HCT116 (cell line): Measurements from ENCODE around the gene IRF4. TPM values are rescaled to one million over a fixed set of nuclear protein-coding genes. Genes with fewer than 3 reads are reported as not detected.

ENCODE experiments used
- ATAC-seq: fragments of 200-7000 bp; cut with Tn5 transposase; 2 replicates; pipeline ENCODE4 v1.9.1; 2020; ENCODE audit warnings: mild to moderate bottlenecking, moderate library complexity
- BruUV-seq: library from RNA; stranded (reverse); fragments of 400-500 nt; replicated peaks from 2 replicates; lab custom pipeline; 2021; lab: Mats Ljungman, UMichigan
- CTCF ChIA-PET: fragments of 300-600 bp; sonication (Branson Sonifier 250); formaldehyde crosslinking; loops from one replicate; lab custom pipeline; 2021; ENCODE audit warnings: antibody characterized with exemption; lab: Charles Lee
- POLR2A ChIA-PET: fragments of 300-600, 350-600 bp; sonication (Branson Sonifier 250); formaldehyde crosslinking; loops from one replicate; lab custom pipeline; 2021; ENCODE audit warnings: antibody characterized with exemption; lab: Charles Lee
- RAD21 ChIA-PET, 2 experiments: fragments of 300-600 bp; sonication (Branson Sonifier 250); formaldehyde crosslinking; loops; one replicate each; lab custom pipeline; 2023; ENCODE audit warnings: low total read pairs in 2 of 2; ENCODE audit not compliant: uncharacterized antibody in 2 of 2, unreplicated experiment in 2 of 2, low non-redundant PET in 1 of 2; lab: Charles Lee
- DNase-seq: peaks from one replicate; pipeline ENCODE4 v3.0.0-alpha.2; 2010; ENCODE audit warnings: low read depth, low spot score
- H2AFZ ChIP-seq: fragments of 200-600 bp; shearing (Covaris generic), sonication (generic); 2 replicates; pipeline ENCODE4 v1.6.1; 2017; ENCODE audit warnings: low read depth, mixed run types, mixed read lengths, antibody characterized with exemption, low read length; ENCODE audit not compliant: poor library complexity, severe bottlenecking
- H3K27ac ChIP-seq: 2 replicates; pipeline ENCODE4 v1.5.1; 2012; ENCODE audit warnings: low read depth, low read length
- H3K27me3 ChIP-seq: fragments of 200-600 bp; sonication (generic); 2 replicates; pipeline ENCODE4 v1.6.1; 2016; ENCODE audit warnings: mixed run types, low read length, mixed read lengths; ENCODE audit not compliant: insufficient read depth
- H3K36me3 ChIP-seq, 2 experiments: fragments of 200-500 bp in 1 of 2; fragments of 200-600 bp in 1 of 2; sonication (Bioruptor generic) in 1 of 2; sonication (generic) in 1 of 2; 2 replicates each; pipeline versions ENCODE4 v1.5.1 to v1.6.1; 2014 to 2016; ENCODE audit warnings: low read length in 2 of 2, inconsistent platforms in 1 of 2, mixed read lengths in 1 of 2, mixed run types in 1 of 2; ENCODE audit not compliant: insufficient read depth in 2 of 2, control insufficient read depth in 1 of 2
- H3K4me1 ChIP-seq, 2 experiments: fragments of 200-600 bp in 1 of 2; sonication (generic) in 1 of 2; 2 replicates each; pipeline versions ENCODE4 v1.5.1 to v1.6.1; 2012 to 2017; ENCODE audit warnings: low read length in 2 of 2, inconsistent platforms in 1 of 2, mild to moderate bottlenecking in 1 of 2, mixed read lengths in 1 of 2, mixed run types in 1 of 2, moderate library complexity in 1 of 2; ENCODE audit not compliant: insufficient read depth in 2 of 2, control insufficient read depth in 1 of 2
- H3K4me2 ChIP-seq: fragments of 200-600 bp; sonication (generic); 2 replicates; pipeline ENCODE4 v1.6.1; 2017; ENCODE audit warnings: mixed run types, low read length, mixed read lengths
- H3K4me3 ChIP-seq, 2 experiments: fragments of 200-600 bp in 1 of 2; sonication (generic) in 1 of 2; replicated peaks in 1 of 2; 2 replicates each; pipeline ENCODE4 v1.5.1; 2011 to 2016; ENCODE audit warnings: low read length in 2 of 2, control low read depth in 1 of 2, low read depth in 1 of 2, mild to moderate bottlenecking in 1 of 2, mixed read lengths in 1 of 2, mixed run types in 1 of 2
- H3K79me2 ChIP-seq: fragments of 200-600 bp; sonication (generic); 2 replicates; pipeline ENCODE4 v1.6.1; 2017; ENCODE audit warnings: mild to moderate bottlenecking, mixed run types, low read length, moderate library complexity, mixed read lengths; ENCODE audit not compliant: insufficient read depth
- H3K9ac ChIP-seq: fragments of 200-600 bp; sonication (generic); 2 replicates; pipeline ENCODE4 v1.6.1; 2016; ENCODE audit warnings: low read length, mixed read lengths
- H3K9me2 ChIP-seq: fragments of 200-600 bp; sonication (generic), shearing (Covaris generic); 2 replicates; pipeline ENCODE4 v1.6.1; 2017; ENCODE audit warnings: mixed run types, mild to moderate bottlenecking, moderate library complexity; ENCODE audit not compliant: insufficient read depth
- H3K9me3 ChIP-seq, 2 experiments: fragments of 200-500 bp in 1 of 2; fragments of 200-600 bp in 1 of 2; sonication (Bioruptor generic) in 1 of 2; sonication (generic) in 1 of 2; 2 replicates each; pipeline ENCODE4 v1.6.1; 2014 to 2017; ENCODE audit warnings: low read length in 2 of 2, mixed read lengths in 2 of 2, inconsistent platforms in 1 of 2, low read depth in 1 of 2, mild to moderate bottlenecking in 1 of 2, mixed run types in 1 of 2, moderate library complexity in 1 of 2; ENCODE audit not compliant: control insufficient read depth in 1 of 2, insufficient read depth in 1 of 2
- H4K20me1 ChIP-seq: fragments of 200-600 bp; sonication (generic), shearing (Covaris generic); 2 replicates; pipeline ENCODE4 v1.6.1; 2017; ENCODE audit warnings: mixed run types, mild to moderate bottlenecking, moderate library complexity; ENCODE audit not compliant: insufficient read depth
- EGR1 ChIP-seq: IDR thresholded peaks from 2 replicates; pipeline ENCODE4 v1.6.1; 2012; ENCODE audit warnings: low read depth
- ELF1 ChIP-seq: IDR thresholded peaks from 2 replicates; pipeline ENCODE4 v1.6.1; 2012; ENCODE audit warnings: low read depth, borderline replicate concordance
- EZH2phosphoT487 ChIP-seq: fragments of 200-600 bp; IDR thresholded peaks from 2 replicates; pipeline ENCODE4 v1.6.1; 2018; ENCODE audit warnings: antibody characterized with exemption, borderline replicate concordance
- FOSL1 ChIP-seq: IDR thresholded peaks from 2 replicates; pipeline ENCODE4 v1.6.1; 2012; ENCODE audit warnings: low read depth
- JUND ChIP-seq: IDR thresholded peaks from 2 replicates; pipeline ENCODE4 v1.6.1; 2012
- POLR2A ChIP-seq: IDR thresholded peaks from 2 replicates; pipeline ENCODE4 v1.7.0; 2011; ENCODE audit warnings: borderline replicate concordance; ENCODE audit not compliant: insufficient read depth, insufficient read length; ENCODE audit errors: extremely low read depth
- RAD21 ChIP-seq: IDR thresholded peaks from 2 replicates; pipeline ENCODE4 v1.6.1; 2012; ENCODE audit warnings: low read depth, mild to moderate bottlenecking
- SP1 ChIP-seq: IDR thresholded peaks from 2 replicates; pipeline ENCODE4 v1.6.1; 2012; ENCODE audit warnings: low read depth
- intact Hi-C: fragments of 100-400 bp; cut with micrococcal nuclease; formaldehyde crosslinking; loops from 2 replicates; pipeline ENCODE4 v1.10.0; 2022
- total RNA-seq: library from RNA; stranded (reverse); gene quantifications from one replicate; pipeline ENCODE4 v1.2.1, GENCODE V29; 2021; ENCODE audit not compliant: unreplicated experiment
- TF ChIP-seq, protein P1 (sequence below), 3 experiments: fragments of 200-600 bp in 1 of 3; sonication (generic) in 1 of 3; IDR thresholded peaks in 2 of 3; conservative IDR thresholded peaks in 1 of 3; 2 replicates each; pipeline ENCODE4 v1.5.1; 2012 to 2017; ENCODE audit warnings: low read depth in 2 of 3, low read length in 2 of 3, antibody characterized with exemption in 1 of 3, borderline replicate concordance in 1 of 3, control low read depth in 1 of 3, mild to moderate bottlenecking in 1 of 3, mixed read lengths in 1 of 3, mixed run types in 1 of 3, moderate library complexity in 1 of 3; ENCODE audit not compliant: insufficient read depth in 1 of 3
- TF ChIP-seq, protein P2 (sequence below): IDR thresholded peaks from 2 replicates; pipeline ENCODE4 v1.6.1; 2011; ENCODE audit warnings: mild to moderate bottlenecking, low read length, moderate library complexity; ENCODE audit not compliant: insufficient replicate concordance; ENCODE audit errors: extremely low read depth

Gene IRF4
- total RNA-seq, 1 experiment from 2014 or later = 1.2 TPM

GRCh38 chr6:389622-390021, 1.9 kb upstream of the IRF4 start:
- Histone ChIP-seq H3K4me2 (no peak overlapping the region), H3K9me3 (no peaks in the 10 kb centered on the region), H3K9me2 (no peaks in the 10 kb centered on the region), H3K27ac (no peak overlapping the region), H3K9ac (no peak overlapping the region), H2AFZ (no peak overlapping the region), H3K36me3 (no peaks in the 10 kb centered on the region), H3K79me2 (no peaks in the 10 kb centered on the region), H4K20me1 (no peaks in the 10 kb centered on the region), H3K4me3 (no peak overlapping the region), H3K4me1 (no peaks in the 10 kb centered on the region), H3K27me3 (no peaks in the 10 kb centered on the region)
- RAD21 ChIA-PET = no interaction called here
- POLR2A ChIA-PET = no interaction called here
- intact Hi-C loops = no loop called here
- peak; percentile 45; the same call in 1 of the 2 replicates for TF ChIP-seq RAD21
- TF ChIP-seq EZH2phosphoT487 = no peak
- no peak for TF ChIP-seq SP1
- TF ChIP-seq, protein P1, sequence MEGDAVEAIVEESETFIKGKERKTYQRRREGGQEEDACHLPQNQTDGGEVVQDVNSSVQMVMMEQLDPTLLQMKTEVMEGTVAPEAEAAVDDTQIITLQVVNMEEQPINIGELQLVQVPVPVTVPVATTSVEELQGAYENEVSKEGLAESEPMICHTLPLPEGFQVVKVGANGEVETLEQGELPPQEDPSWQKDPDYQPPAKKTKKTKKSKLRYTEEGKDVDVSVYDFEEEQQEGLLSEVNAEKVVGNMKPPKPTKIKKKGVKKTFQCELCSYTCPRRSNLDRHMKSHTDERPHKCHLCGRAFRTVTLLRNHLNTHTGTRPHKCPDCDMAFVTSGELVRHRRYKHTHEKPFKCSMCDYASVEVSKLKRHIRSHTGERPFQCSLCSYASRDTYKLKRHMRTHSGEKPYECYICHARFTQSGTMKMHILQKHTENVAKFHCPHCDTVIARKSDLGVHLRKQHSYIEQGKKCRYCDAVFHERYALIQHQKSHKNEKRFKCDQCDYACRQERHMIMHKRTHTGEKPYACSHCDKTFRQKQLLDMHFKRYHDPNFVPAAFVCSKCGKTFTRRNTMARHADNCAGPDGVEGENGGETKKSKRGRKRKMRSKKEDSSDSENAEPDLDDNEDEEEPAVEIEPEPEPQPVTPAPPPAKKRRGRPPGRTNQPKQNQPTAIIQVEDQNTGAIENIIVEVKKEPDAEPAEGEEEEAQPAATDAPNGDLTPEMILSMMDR (IDR thresholded peaks at IDR 0.05 in 2 of 3, conservative IDR thresholded peaks at IDR 0.05 in 1 of 3; ENCODE audit: borderline replicate concordance in 1 of 3, insufficient read depth in 1 of 3, low read depth in 2 of 3, low read length in 2 of 3) = peak in 1 of 3 experiments; percentile 11; a peak in 1 of 6 replicates
- DNase-seq = no peak
- CTCF ChIA-PET = no interaction called here
- no TSS peak for BruUV-seq
- no peak for ATAC-seq

- H4K20me1 ChIP-seq = no peaks in the 10 kb centered on the region
- intact Hi-C loops = no loop called here
- no peaks in the 10 kb centered on the region for H3K9me2 ChIP-seq
- H3K27me3 ChIP-seq = no peaks in the 10 kb centered on the region
- no peaks in the 10 kb centered on the region for H3K4me1 ChIP-seq
- no TSS peak for BruUV-seq
- CTCF ChIA-PET = no interaction called here
- no peak for DNase-seq
- no peaks in the 10 kb centered on the region for H3K36me3 ChIP-seq
- no peaks in the 10 kb centered on the region for H3K79me2 ChIP-seq
- no peak overlapping the region for H3K27ac ChIP-seq
- POLR2A ChIA-PET = no interaction called here
- no peak for TF ChIP-seq ELF1
- no peak for TF ChIP-seq EGR1
- TF ChIP-seq FOSL1 = no peak
- no peak for TF ChIP-seq JUND
- no peak for TF ChIP-seq RAD21
- TF ChIP-seq POLR2A = no peak
- TF ChIP-seq, protein P2, sequence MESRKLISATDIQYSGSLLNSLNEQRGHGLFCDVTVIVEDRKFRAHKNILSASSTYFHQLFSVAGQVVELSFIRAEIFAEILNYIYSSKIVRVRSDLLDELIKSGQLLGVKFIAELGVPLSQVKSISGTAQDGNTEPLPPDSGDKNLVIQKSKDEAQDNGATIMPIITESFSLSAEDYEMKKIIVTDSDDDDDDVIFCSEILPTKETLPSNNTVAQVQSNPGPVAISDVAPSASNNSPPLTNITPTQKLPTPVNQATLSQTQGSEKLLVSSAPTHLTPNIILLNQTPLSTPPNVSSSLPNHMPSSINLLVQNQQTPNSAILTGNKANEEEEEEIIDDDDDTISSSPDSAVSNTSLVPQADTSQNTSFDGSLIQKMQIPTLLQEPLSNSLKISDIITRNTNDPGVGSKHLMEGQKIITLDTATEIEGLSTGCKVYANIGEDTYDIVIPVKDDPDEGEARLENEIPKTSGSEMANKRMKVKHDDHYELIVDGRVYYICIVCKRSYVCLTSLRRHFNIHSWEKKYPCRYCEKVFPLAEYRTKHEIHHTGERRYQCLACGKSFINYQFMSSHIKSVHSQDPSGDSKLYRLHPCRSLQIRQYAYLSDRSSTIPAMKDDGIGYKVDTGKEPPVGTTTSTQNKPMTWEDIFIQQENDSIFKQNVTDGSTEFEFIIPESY = no peak
- H3K4me2 ChIP-seq = no peak overlapping the region
- no peak overlapping the region for H2AFZ ChIP-seq
- no peak overlapping the region for H3K4me3 ChIP-seq
- no peak overlapping the region for H3K9ac ChIP-seq
- ATAC-seq = no peak
- RAD21 ChIA-PET = no interaction called here
- H3K9me3 ChIP-seq = no peaks in the 10 kb centered on the region
These were observed 516 bp upstream of the IRF4 start for GRCh38 chr6:390914-391558.
